A549 (cell line): Measurements from ENCODE around the gene GLTPD2.

Experiments used
- BCL3 ChIP-seq: fragments of >200 bp; sonication (Bioruptor Twin); formaldehyde crosslinking; IDR thresholded peaks from 3 replicates; pipeline ENCODE4 v1.6.1; 2016
- BHLHE40 ChIP-seq: IDR thresholded peaks from 2 replicates; pipeline ENCODE4 v1.6.1; 2012; ENCODE audit warnings: low read depth, low read length, inconsistent platforms
- CHD2 ChIP-seq: fragments of 150-350 bp; IDR thresholded peaks from 2 replicates; pipeline ENCODE4 v1.6.1; 2014; ENCODE audit warnings: low read length; ENCODE audit not compliant: partially characterized antibody
- CHD4 ChIP-seq: fragments of 200-600 bp; sonication (generic); IDR thresholded peaks from 2 replicates; pipeline ENCODE4 v1.6.1; 2016; ENCODE audit warnings: antibody characterized with exemption, mild to moderate bottlenecking, borderline replicate concordance
- CTCF ChIP-seq: fragments of >200 bp; sonication (Bioruptor Twin); formaldehyde crosslinking; IDR thresholded peaks from 3 replicates; pipeline ENCODE4 v1.5.1; 2016
- EP300 ChIP-seq, 2 experiments: fragments of >200 bp; sonication (Bioruptor Twin); formaldehyde crosslinking; IDR thresholded peaks; 2 replicates in 1 of 2; 3 replicates in 1 of 2; pipeline ENCODE4 v1.6.1; 2016 to 2017
- HMGXB4 ChIP-seq: fragments of 250-450 bp; sonication (Bioruptor Pico); IDR thresholded peaks from 2 replicates; pipeline ENCODE4 v1.5.0; 2021; ENCODE audit warnings: mild to moderate bottlenecking, moderate library complexity, borderline replicate concordance
- HOXA7 ChIP-seq: fragments of 250-450 bp; sonication (Bioruptor Pico); IDR thresholded peaks from 2 replicates; pipeline ENCODE4 v1.5.0; 2020; ENCODE audit warnings: mild to moderate bottlenecking, moderate library complexity
- MAFK ChIP-seq: fragments of 450-650 bp; IDR thresholded peaks from 2 replicates; pipeline ENCODE4 v1.6.1; 2014; ENCODE audit not compliant: partially characterized antibody
- POLR2A ChIP-seq: IDR thresholded peaks from 2 replicates; pipeline ENCODE4 v1.6.1; 2012; ENCODE audit warnings: mild to moderate bottlenecking, low read length
- REST ChIP-seq: fragments of 200-600 bp; sonication (generic); IDR thresholded peaks from 2 replicates; pipeline ENCODE4 v1.6.1; 2016; ENCODE audit warnings: antibody characterized with exemption, mild to moderate bottlenecking, moderate library complexity
- SMC3 ChIP-seq: fragments of >200 bp; sonication (Bioruptor Twin); formaldehyde crosslinking; IDR thresholded peaks from 3 replicates; pipeline ENCODE4 v1.6.1; 2018; ENCODE audit warnings: inconsistent platforms
- USF2 ChIP-seq: fragments of 450-650 bp; IDR thresholded peaks from 2 replicates; pipeline ENCODE4 v1.6.1; 2014; ENCODE audit warnings: antibody characterized with exemption
- ZFP36 ChIP-seq: fragments of 450-650 bp; IDR thresholded peaks from 2 replicates; pipeline ENCODE4 v1.6.1; 2014; ENCODE audit warnings: borderline replicate concordance; ENCODE audit not compliant: partially characterized antibody

GRCh38 chr17:4786516-4786915, 2.2 kb upstream of the GLTPD2 start:
- TF ChIP-seq BHLHE40 (no peak), CHD4 (no peak), HOXA7 (CRISPR knock-in tag) (no peak), CTCF (no peak), BCL3 (no peak), CHD2 (no peak), ZFP36 (no peak), SMC3 (no peak), HMGXB4 (CRISPR knock-in tag) (no peak), EP300 (IDR thresholded peaks at IDR 0.05) (no peak), POLR2A (no peak), REST (no peak), MAFK (no peak), USF2 (no peak)
